GM21576 (cell line): ENCODE results near the gene RHOBTB1.
"Not testable (repeated sequence)": the region's sequence is repeated elsewhere in the genome, so short reads cannot be mapped to it uniquely, and the experiment has no call there.

ENCODE experiments used
- ATAC-seq: cut with Tn5 transposase; IDR thresholded peaks from one replicate; pipeline ENCODE4 v1.9.1; 2021; ENCODE audit warnings: mild to moderate bottlenecking, moderate library complexity; ENCODE audit not compliant: unreplicated experiment

RHOBTB1 gene, protein sequence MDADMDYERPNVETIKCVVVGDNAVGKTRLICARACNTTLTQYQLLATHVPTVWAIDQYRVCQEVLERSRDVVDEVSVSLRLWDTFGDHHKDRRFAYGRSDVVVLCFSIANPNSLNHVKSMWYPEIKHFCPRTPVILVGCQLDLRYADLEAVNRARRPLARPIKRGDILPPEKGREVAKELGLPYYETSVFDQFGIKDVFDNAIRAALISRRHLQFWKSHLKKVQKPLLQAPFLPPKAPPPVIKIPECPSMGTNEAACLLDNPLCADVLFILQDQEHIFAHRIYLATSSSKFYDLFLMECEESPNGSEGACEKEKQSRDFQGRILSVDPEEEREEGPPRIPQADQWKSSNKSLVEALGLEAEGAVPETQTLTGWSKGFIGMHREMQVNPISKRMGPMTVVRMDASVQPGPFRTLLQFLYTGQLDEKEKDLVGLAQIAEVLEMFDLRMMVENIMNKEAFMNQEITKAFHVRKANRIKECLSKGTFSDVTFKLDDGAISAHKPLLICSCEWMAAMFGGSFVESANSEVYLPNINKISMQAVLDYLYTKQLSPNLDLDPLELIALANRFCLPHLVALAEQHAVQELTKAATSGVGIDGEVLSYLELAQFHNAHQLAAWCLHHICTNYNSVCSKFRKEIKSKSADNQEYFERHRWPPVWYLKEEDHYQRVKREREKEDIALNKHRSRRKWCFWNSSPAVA

DNA sequence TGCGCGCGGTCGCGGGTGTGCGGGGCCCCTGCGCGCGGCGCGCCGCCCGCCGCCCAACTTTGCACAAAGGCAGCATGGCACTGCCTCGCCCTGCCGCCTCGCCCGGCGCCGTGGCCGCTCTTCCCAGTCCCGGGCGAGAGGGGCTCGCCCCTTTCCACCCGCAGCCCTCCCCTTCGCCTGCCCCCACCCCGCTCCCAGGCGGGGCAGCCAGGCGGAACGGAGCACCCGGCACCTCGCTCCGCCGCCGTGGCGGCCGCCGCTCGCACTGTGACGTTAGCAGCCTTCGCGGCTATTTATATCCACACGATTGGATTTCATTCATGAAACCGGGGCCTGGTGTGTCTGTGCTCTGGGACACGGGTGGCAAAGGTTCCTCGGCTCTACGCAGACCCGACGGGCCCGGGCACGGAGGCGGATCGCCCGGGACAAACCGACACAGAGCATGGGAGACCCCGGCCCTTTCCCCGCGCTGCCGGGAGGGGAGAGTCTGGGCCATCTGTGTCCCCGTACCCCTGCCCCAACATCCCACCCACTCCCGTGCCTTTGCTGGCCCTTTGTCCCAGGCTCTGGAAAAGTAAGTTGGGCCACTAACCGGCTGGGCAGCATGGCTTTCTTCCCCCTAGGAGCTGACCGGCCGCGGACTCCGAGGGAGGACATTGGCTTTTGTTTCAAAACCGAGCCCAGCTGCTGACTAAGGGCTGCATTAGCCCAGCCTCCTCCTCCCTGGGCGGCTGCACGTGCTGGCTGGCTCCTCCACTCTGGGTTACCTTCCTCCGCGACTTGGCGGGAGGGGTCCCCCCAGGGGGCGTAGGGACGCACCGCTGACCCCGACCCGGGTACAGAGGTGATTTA lies at the start of gene RHOBTB1:
Gene RHOBTB1 (minus strand): TSS at position 128 of the 852 bp plus-strand sequence. CDS start 32,643 bp downstream, outside the sequence.
- ATAC-seq: peak; percentile 54

DNA sequence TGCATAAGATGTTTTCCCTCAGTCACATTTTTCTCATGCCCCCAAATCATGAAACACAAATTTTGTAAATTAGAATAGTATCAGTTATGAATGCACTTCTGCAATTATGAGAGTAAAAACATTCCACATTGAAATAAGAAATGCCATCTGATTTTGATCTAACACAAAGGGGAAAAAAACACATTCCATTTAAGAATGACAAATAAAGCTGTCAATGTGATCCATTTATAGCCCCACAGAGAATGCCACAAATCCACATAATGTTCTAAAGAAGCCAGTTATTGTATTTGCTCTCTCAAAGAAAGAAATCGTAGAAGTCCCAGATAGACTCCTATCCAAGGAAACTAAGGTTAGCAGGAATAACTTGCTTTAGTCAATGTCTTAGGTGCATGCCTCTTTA lies 48.7 kb upstream of the RHOBTB1 start:
- no peak for ATAC-seq

DNA sequence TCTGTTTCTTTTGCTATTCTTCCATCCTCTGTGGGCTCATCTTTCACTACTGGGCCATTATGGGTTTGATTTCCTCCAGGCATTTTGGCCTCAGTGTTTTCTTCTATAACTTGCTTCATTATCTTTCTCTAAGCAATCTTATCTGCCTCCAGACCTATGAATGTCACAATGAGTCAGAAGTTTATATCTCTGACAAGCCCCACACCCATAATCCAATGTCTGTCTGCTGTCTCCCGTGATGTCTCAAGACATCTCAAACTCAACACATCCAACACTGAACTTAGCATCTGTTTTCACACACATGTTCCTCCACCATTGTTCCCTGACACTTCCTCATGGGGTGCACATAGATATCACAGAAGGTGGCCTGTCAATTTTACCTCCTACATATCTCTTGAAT lies 46.7 kb upstream of the RHOBTB1 start:
- no peak for ATAC-seq

DNA sequence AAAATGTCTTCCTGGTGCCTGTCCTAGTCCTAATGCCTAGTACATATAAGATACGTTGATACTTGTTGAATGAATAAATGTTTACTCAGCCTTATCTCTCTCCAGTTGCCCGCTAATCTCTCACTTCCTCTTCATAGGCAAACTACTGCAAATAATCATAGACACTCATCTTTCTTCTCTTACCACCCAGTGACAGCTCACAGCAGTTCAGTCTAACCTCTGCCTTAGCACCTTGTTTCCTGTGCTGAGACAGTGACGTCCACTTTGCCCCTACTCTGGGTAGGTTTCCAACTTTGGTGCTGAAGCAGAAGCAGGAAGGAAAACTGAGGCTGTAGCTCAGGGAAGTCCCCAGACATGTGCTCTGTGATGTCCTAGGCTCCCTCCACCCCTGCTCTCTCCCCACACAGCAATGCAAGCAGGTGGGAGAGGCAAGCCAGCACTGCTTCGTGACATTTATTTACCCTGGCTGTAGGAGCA lies 45.5 kb upstream of the RHOBTB1 start:
- peak; percentile 85 for ATAC-seq

DNA sequence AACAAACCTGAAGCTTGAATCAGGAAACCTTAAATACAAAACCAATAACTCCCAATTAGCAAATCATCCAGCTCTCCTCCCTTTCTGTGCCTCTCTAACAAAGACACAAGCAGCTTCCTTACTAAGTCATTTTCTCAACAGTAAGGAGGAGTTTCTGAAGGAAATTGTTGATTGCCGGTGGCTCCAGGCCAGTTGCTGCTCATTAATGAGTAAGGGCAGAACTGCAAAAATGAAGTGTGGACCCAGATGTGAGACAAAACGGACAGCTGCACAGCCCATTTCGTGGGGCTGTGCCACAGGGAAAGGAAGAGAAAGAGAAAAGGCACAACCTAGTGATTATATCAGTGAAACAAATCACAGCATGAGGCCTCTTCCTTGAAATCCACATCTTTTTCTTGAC lies 42.8 kb upstream of the RHOBTB1 start:
- ATAC-seq: no peak

DNA sequence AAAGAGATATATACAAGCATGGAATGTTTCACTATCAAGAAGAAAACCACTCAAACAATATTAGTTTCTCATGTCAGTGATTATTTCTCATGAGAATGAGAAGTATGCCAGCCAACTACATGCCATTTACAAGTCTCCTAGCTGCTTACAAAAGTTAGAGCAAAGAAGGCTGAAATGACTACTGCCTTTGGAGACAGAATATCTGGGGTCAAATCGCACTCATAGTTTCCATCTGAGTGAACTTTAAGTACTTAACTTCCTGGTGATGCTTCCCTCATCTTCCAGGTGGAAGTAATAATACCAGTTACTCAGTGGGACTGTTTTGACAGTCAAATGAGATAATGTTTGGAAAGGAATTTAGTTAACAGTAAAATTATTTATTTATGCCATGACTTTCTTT lies 42.0 kb upstream of the RHOBTB1 start:
- ATAC-seq: no peak

DNA sequence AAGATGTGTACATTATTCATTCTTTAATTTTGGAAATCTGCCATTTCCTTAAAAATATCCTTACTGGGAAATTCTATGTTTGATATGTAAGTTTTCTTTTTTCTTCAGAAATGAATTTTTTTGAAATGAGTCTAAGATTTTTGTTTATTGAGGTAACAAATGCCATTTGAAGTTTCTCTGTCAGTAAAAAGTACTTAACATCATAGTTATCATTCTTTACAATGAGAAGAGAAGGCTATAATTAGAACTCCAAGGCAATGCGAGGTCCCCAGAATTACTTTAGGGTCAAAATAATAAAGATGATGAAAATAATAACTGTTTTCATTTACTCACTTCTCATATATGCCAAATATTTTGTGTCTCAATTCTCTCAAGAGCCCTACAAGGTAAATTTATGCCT lies 37.0 kb upstream of the RHOBTB1 start:
- ATAC-seq: no peak

DNA sequence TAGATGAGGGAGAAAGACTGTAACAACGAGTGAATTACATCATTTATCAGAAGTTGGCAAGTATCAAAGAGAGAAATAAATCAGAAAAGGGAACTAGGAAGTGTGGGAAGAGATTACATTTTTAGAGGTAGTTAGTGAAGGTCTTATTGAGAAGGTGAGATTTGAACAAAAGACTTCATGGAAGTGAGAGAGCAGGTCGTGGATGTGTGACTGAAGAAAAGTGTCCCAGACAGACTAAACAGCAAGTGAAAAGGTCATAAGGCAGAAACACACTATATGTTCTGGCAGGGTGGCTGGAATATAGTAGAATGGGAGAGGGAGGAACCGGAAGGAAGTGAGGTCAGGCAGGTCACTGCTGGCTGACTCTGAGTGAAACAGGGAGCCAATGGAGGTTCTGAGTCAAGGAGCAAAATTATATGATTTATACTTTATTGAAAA lies 35.7 kb upstream of the RHOBTB1 start:
- no peak for ATAC-seq

DNA sequence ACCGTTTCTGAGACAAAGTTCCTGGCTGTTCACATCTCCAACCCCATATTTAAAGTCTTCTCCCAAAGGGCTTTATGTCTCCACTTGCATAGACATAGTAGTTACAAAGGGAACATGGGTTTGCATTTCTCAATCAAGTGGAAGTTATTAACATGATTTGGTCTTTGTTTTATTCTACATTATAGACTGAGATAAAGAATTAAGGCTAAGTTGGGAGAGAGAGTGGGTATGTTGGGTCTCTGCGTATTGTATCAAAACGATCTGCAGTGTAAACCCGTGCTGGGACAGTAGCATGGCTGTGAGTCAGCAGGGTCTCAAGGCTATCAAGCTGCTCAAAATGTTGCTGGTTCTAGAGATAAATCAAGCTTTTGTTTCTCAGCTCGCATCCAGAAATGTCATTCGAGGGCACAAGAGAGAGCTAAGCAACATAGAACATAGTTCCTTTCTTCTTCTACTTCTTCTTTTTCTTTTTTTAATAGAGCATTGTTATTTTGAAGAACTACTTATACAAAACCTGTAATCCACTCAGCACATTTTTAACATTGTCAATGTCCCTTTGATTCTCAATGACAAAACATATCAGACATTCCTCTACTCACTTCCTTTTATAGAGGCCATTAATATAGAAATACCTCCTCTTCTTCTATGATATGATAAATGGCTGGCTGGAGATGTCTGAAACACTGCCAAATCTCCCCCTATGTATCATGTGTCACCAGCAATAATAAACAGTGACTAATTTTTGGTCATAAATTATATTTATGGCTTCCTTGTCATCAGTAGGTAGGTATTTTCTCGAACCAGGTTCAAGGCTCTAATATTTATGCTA lies 34.5 kb upstream of the RHOBTB1 start:
- ATAC-seq: no peak

DNA sequence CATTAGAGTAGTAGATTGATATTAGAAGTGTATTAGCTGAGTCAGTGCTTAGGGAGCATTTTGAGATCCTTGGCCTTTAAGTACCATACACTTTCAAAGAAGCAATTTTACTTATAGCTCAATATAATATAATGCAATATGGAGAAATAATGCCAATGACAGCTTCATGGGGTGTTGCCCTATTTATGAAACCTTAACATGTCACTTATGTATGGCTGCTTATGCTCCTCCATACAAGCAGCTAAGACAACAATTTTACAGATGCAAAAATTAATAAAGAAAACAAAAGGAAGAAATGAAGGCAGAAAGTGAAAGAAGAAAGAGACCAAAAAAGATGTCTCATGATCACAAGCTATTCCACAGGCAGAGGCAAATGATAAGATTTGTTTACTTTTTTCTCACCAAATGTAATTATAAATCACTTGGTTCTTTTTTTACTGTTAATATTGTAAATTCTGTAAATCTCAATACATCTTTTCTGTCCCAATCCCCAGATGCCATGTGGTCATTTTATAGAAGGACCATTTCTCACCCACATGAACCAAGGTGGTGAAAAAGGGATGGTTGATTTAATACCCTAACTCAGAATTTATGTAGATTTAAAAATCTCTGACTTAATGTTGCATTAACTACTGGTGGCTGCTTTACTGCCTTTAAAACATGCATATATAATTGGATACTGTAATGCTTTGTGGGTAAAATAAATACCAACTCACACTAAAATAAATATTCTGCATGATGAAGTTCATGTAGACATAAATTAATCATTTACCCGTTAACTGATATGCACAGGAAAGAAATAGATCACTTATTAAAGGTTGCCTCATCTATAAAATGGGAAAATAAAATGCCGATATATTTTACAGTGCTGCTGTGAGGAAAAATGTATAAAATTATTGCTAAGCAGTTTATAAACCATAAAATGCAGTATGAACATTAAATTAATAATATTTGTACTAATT lies 33.5 kb upstream of the RHOBTB1 start:
- ATAC-seq: no peak

DNA sequence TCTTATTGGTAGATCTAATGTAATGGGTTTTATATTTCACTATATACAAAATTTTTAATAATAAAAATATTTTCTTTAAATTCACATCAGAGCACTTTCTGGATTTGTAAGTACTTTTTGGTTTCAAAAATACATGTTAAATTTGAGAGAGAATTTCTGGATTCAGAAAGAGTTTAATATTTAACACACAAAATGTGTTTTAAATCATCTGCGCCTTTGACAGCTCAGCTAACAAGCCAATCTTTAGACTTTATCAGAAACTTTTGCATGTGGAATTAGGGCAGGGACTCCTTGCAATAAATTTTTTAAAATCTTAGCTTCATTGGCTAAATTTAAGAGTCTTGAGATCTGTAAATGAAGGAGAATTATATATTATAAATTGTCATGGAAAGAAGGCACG lies 32.7 kb upstream of the RHOBTB1 start:
- ATAC-seq: no peak

DNA sequence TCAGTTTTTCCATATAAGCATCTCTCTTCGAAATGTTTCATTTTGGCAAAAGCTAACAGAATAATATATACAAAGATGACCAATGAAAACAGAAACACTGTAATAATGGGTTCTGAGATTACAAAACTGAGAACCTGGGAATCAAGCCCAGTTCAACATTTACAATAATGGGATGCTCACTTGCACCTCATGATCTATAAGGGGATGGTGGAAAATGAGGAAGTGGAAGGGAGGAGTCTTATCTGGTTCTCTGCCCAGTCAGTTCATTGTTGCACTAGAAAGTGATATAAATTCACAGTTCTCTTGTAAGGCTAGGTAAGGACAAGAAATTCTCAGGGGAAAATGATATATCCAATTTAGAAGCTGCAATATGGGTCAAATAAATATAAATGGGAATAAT lies 31.7 kb upstream of the RHOBTB1 start:
- no peak for ATAC-seq

DNA sequence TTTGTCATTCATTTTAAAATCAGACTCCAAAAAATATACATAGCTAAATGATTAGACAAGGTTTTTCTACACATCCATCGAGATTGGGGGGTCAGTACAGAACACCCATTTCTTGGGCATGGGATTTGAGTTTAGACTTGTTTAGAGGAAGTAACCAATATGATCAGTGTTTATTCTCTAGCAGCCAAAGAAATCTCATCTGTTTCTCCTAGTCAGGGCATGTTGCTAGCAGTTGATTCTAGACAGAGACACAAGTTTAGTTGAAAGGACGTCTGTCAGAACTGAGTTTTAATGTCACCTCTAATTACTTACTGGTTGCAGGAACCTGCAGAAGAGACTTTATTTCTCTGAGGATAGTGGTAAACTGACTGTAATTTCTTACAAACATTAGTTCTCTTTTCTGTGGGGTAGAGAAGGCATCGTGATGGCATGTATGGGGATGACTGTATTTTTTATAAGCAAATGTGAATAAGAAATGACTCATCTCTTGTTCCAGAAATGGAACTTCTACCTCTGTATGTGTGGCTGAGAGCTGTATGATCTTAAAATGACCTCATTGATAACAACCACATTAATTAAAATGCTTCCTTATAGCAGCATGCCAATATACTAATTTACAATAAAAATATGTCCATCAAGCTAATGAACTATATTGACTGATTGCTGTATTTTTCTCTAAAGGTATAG lies 30.6 kb upstream of the RHOBTB1 start:
- no peak for ATAC-seq

DNA sequence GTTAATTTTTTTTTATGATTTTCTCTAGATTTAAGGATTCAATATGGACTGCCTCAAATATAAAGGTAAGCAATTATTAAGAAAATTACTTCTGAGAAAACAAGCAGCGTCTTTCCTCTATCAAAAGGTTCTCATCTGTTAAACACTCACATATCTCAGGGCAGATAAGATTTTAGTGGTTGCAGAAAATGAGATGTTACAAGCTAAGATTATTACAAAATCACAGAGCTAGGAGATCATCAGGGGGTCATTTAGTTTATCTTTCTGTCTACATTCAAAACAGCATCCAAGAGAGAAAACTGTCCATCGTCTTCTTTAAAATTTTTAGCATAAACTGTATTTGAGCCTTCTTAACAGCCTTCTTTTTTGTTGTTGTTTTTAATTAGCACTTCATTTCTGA lies 29.1 kb upstream of the RHOBTB1 start:
- ATAC-seq: no peak

DNA sequence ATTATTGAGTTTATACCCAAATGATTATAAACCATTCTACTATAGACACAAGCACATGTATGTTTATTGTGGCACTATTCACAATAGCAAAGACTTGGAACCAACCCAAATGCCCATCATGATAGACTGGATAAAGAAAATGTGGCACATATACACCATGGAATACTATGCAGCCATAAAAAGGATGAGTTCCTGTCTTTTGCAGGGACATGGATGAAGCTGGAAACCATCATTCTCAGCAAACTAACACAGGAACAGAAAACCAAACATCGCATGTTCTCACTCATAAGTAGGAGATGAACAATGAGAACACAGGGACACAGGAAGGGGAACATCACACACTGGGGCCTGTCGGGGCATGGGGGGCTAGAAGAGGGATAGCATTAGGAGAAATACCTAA lies 28.2 kb upstream of the RHOBTB1 start:
- not testable (repeated sequence) for ATAC-seq

DNA sequence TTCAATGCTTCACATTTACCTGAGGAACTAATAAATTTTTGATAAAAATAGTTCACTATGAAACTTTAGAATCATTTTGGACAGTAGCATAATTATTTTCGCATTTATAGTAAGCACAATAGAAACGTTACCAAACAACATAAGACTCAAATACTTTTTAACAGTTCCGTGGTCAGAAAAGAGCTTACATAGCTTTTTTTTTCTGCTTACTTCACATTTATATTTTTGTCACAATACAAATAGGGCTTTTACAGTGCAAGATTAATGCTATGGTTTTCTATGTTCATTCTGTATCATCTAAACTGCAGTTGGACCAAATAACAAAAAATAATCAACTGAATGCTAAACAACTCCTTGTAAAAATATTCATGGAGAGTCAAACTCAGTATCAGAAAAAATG lies 26.5 kb upstream of the RHOBTB1 start:
- ATAC-seq: no peak

DNA sequence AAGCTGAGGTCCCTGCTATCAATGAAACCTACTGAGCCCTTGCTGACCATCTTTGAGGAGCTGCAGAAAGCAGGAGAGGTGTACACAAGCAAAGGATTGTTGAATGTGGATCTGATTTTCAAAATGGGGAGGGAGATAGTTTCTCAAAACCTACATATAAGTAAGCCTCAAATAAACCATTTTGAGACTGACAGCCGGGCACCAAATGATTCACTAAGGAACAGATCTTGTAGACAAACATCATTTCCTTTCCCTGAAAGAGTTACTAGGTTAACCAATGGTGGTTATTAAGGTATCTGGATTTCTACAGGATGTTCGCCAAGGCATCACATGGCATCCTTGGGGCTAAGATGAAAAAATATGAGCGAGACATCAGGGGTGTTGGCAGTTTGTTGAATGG lies 24.5 kb upstream of the RHOBTB1 start:
- ATAC-seq: no peak

DNA sequence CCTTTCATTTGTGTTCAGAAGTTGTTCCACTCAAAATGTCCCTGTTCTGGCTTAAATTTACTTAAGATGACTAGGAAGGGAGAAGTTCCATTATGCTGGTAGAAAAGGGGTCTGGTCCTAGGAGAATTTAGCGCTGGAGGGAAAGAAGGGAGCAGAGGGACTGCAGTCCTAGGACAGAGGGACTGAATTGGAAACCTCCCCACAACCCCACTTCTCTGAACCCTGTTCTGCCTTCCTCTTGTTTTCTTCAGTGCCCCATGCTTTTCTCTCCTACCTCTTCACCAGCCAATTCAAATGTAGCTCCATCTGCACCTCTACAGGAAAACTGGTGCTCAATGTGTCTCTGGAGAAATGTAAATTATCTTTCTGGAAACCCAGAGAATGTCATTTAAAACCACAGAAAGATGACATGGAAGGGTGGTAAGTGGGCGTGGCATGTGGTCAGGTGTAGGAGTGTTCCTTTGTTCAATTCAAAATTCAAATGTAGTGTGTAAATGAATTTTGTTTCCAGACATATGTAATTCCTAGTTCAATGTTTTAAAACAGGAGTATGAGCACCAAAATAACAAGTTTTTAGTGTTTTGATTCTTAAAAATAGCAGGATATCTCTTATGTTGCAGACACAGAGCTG lies 24.0 kb upstream of the RHOBTB1 start:
- ATAC-seq: no peak
